ENCODE results near the gene C1orf210.

- TF ChIP-seq CTCF (IDR thresholded peaks at IDR 0.05) (no peak), POLR2A (IDR thresholded peaks at IDR 0.05) (no peak), EP300 (IDR thresholded peaks at IDR 0.05) (no peak), POLR2AphosphoS5 (IDR thresholded peaks at IDR 0.05) (no peak)
Measured at GRCh38 chr1:43235451-43236121, 49.8 kb downstream of the C1orf210 start.
